Suprapubic skin (tissue), 4 donors: Measurements from ENCODE around the gene HDC. TPM values are rescaled to one million over a fixed set of nuclear protein-coding genes. Genes with fewer than 3 reads are reported as not detected.

ENCODE experiments used
- DNase-seq, 2 donors: peaks; one replicate each; pipeline ENCODE4 v3.0.0-alpha.2; 2019; ENCODE audit warnings: low spot score in 2 of 2
- H3K27ac ChIP-seq: fragments of 200-600 bp; sonication (generic); one replicate; pipeline ENCODE4 v1.5.1; 2019
- H3K27me3 ChIP-seq: fragments of 200-600 bp; sonication (generic); one replicate; pipeline ENCODE4 v1.5.1; 2019
- H3K36me3 ChIP-seq: fragments of 200-600 bp; sonication (generic); one replicate; pipeline ENCODE4 v1.5.1; 2019
- H3K4me1 ChIP-seq: fragments of 200-600 bp; sonication (generic); one replicate; pipeline ENCODE4 v1.5.1; 2019
- H3K4me3 ChIP-seq: fragments of 200-600 bp; sonication (generic); one replicate; pipeline ENCODE4 v1.5.1; 2019; ENCODE audit warnings: mild to moderate bottlenecking
- H3K9me3 ChIP-seq: fragments of 200-600 bp; sonication (generic); one replicate; pipeline ENCODE4 v1.5.1; 2019
- CTCF ChIP-seq, 2 donors: fragments of 200-600 bp in 1 of 2; fragments of 450-650 bp in 1 of 2; sonication (generic) in 1 of 2; IDR thresholded peaks; one replicate each; pipeline ENCODE4 v1.5.1; 2016 to 2019; ENCODE audit warnings: antibody characterized with exemption in 2 of 2, mild to moderate bottlenecking in 1 of 2, moderate library complexity in 1 of 2
- EP300 ChIP-seq: sonication (generic); formaldehyde crosslinking; IDR thresholded peaks from one replicate; pipeline ENCODE4 v1.6.1; 2017; ENCODE audit warnings: antibody characterized with exemption
- POLR2A ChIP-seq, 2 donors: fragments of 450-650 bp; IDR thresholded peaks; one replicate each; pipeline ENCODE4 v1.6.1; 2017; ENCODE audit warnings: antibody characterized with exemption in 2 of 2, mild to moderate bottlenecking in 2 of 2, moderate library complexity in 2 of 2
- POLR2AphosphoS5 ChIP-seq, 3 donors: sonication (generic); formaldehyde crosslinking; IDR thresholded peaks; one replicate each; pipeline ENCODE4 v1.6.1; 2017; ENCODE audit warnings: antibody characterized with exemption in 3 of 3
- WGBS: methylation state at CpG from one replicate; pipeline ENCODE4 v1.1.5; 2018; 5-methylcytosine and 5-hydroxymethylcytosine counted together
- total RNA-seq, 4 donors: library from RNA; depleted of rRNA; stranded (reverse); fragments of >200 nt; gene quantifications; one replicate each; pipeline ENCODE4 v1.1.0, GENCODE V29; 2016

HDC gene
- total RNA-seq, 4 donors from 2014 or later, result 0.36 to 0.81 TPM; not detected in 2

GRCh38 chr15:50234764-50235163 lies 30.8 kb downstream of the HDC start:
- no peaks in the 10 kb centered on the region for H3K36me3 ChIP-seq
- no peak overlapping the region for H3K27ac ChIP-seq
- no peak overlapping the region for H3K4me3 ChIP-seq
- TF ChIP-seq EP300 (no peak), POLR2A (IDR thresholded peaks at IDR 0.05) (no peak), CTCF (IDR thresholded peaks at IDR 0.05) (no peak), POLR2AphosphoS5 (IDR thresholded peaks at IDR 0.05) (no peak)
- H3K9me3 ChIP-seq, result no peaks in the 10 kb centered on the region
- no peak for DNase-seq
- no peaks in the 10 kb centered on the region for H3K27me3 ChIP-seq
- 40% methylated on average over 2 of the region's 2 CpGs for WGBS
- no peaks in the 10 kb centered on the region for H3K4me1 ChIP-seq

GRCh38 chr15:50233192-50233736 lies 32.3 kb downstream of the HDC start:
- Histone ChIP-seq H3K27ac (no peak overlapping the region), H3K4me1 (no peaks in the 10 kb centered on the region), H3K9me3 (no peaks in the 10 kb centered on the region), H3K27me3 (no peaks in the 10 kb centered on the region), H3K4me3 (no peak overlapping the region), H3K36me3 (no peaks in the 10 kb centered on the region)
- TF ChIP-seq EP300, result no peak
- TF ChIP-seq CTCF (IDR thresholded peaks at IDR 0.05), result no peak
- TF ChIP-seq POLR2A (IDR thresholded peaks at IDR 0.05), result no peak
- no peak for TF ChIP-seq POLR2AphosphoS5 (IDR thresholded peaks at IDR 0.05)
- DNase-seq, result no peak

- TF ChIP-seq EP300, result no peak
- TF ChIP-seq POLR2A (IDR thresholded peaks at IDR 0.05), result no peak
- TF ChIP-seq POLR2AphosphoS5 (IDR thresholded peaks at IDR 0.05), result no peak
- TF ChIP-seq CTCF (IDR thresholded peaks at IDR 0.05), result no peak
- Histone ChIP-seq H3K27me3 (no peaks in the 10 kb centered on the region), H3K27ac (no peak overlapping the region), H3K4me3 (no peak overlapping the region), H3K9me3 (no peaks in the 10 kb centered on the region), H3K4me1 (no peaks in the 10 kb centered on the region), H3K36me3 (no peaks in the 10 kb centered on the region)
- WGBS, result 95% methylated on average over 2 of the region's 2 CpGs
- DNase-seq, result no peak
Observed at GRCh38 chr15:50232791-50233190, 32.7 kb downstream of the HDC start.

GRCh38 chr15:50231761-50232160 lies 33.8 kb downstream of the HDC start:
- TF ChIP-seq EP300, result no peak
- no peak for TF ChIP-seq CTCF (IDR thresholded peaks at IDR 0.05)
- TF ChIP-seq POLR2AphosphoS5 (IDR thresholded peaks at IDR 0.05), result no peak
- no peak for TF ChIP-seq POLR2A (IDR thresholded peaks at IDR 0.05)
- no peaks in the 10 kb centered on the region for H3K27me3 ChIP-seq
- no peak overlapping the region for H3K4me3 ChIP-seq
- no peaks in the 10 kb centered on the region for H3K4me1 ChIP-seq
- H3K27ac ChIP-seq, result no peak overlapping the region
- DNase-seq, result no peak
- H3K9me3 ChIP-seq, result no peaks in the 10 kb centered on the region
- H3K36me3 ChIP-seq, result no peaks in the 10 kb centered on the region

- no peaks in the 10 kb centered on the region for H3K4me1 ChIP-seq
- H3K36me3 ChIP-seq, result no peaks in the 10 kb centered on the region
- no peaks in the 10 kb centered on the region for H3K27me3 ChIP-seq
- WGBS, result 86% methylated on average over 3 of the region's 3 CpGs
- no peak for DNase-seq
- no peak overlapping the region for H3K27ac ChIP-seq
- TF ChIP-seq POLR2A (IDR thresholded peaks at IDR 0.05) (no peak), EP300 (no peak), POLR2AphosphoS5 (IDR thresholded peaks at IDR 0.05) (no peak), CTCF (IDR thresholded peaks at IDR 0.05) (no peak)
- H3K9me3 ChIP-seq, result no peaks in the 10 kb centered on the region
- H3K4me3 ChIP-seq, result no peak overlapping the region
Observed at GRCh38 chr15:50229336-50229735, 36.2 kb downstream of the HDC start.
